SK-MEL-5 (cell line): ENCODE measurements around the gene C19orf81. TPM values are rescaled to one million over a fixed set of nuclear protein-coding genes. Genes with fewer than 3 reads are reported as not detected.
A peak's percentile ranks its signal among the peaks of the same experiment; 100 is the strongest.

ENCODE experiments used
- DNase-seq: peaks from one replicate; pipeline ENCODE4 v3.0.0-alpha.2; 2016; ENCODE audit warnings: low read depth, low spot score
- in situ Hi-C: cut with HindIII; loops from 2 replicates; pipeline ENCODE4 v1.10.0; 2016; ENCODE audit warnings: low sequenced_read_pairs, high pct_unique_total_duplicates, low pct_unique_long_range_greater_than_20kb
- total RNA-seq: library from RNA; depleted of rRNA; stranded (reverse); fragments of >200 nt; shearing (Covaris generic); gene quantifications from 2 replicates; pipeline ENCODE4 v1.2.3, GENCODE V29; 2014

The C19orf81 gene
- total RNA-seq, 1 experiment from 2014 or later = 2.7 TPM

GRCh38 chr19:50667759-50668231 is 18.6 kb downstream of the C19orf81 start:
- DNase-seq = no peak
- in situ Hi-C loops = no loop called here

GRCh38 chr19:50668416-50668815 is 19.2 kb downstream of the C19orf81 start:
- DNase-seq = no peak
- in situ Hi-C loops = no loop called here

GRCh38 chr19:50668879-50669278 is 19.6 kb downstream of the C19orf81 start:
- in situ Hi-C loops = no loop called here
- no peak for DNase-seq

GRCh38 chr19:50669302-50670101 is 20.3 kb downstream of the C19orf81 start:
- in situ Hi-C loops = no loop called here
- DNase-seq = peak; percentile 54

- DNase-seq = no peak
- in situ Hi-C loops = no loop called here
Observed at GRCh38 chr19:50670102-50670380, 20.8 kb downstream of the C19orf81 start.

- DNase-seq = no peak
- in situ Hi-C loops = no loop called here
Observed at GRCh38 chr19:50673118-50673517, 23.9 kb downstream of the C19orf81 start.

- in situ Hi-C loops = no loop called here
- no peak for DNase-seq
Observed at GRCh38 chr19:50676625-50677197, 27.5 kb downstream of the C19orf81 start.

GRCh38 chr19:50677636-50678035 is 28.4 kb downstream of the C19orf81 start:
- in situ Hi-C loops = no loop called here
- no peak for DNase-seq

GRCh38 chr19:50678323-50678722 is 29.1 kb downstream of the C19orf81 start:
- no peak for DNase-seq
- in situ Hi-C loops = no loop called here

- DNase-seq = peak; percentile 87
- in situ Hi-C loops = no loop called here
Observed at GRCh38 chr19:50679177-50680125, 30.2 kb downstream of the C19orf81 start.

GRCh38 chr19:50686310-50687032 is 37.2 kb downstream of the C19orf81 start:
- DNase-seq = no peak
- in situ Hi-C loops = no loop called here

- DNase-seq = no peak
- in situ Hi-C loops = no loop called here
Observed at GRCh38 chr19:50688766-50689165, 39.5 kb downstream of the C19orf81 start.

- DNase-seq = no peak
- in situ Hi-C loops = no loop called here
Observed at GRCh38 chr19:50690439-50690838, 41.2 kb downstream of the C19orf81 start.

GRCh38 chr19:50693064-50693975 is 44.1 kb downstream of the C19orf81 start:
- in situ Hi-C loops = no loop called here
- no peak for DNase-seq

- in situ Hi-C loops = no loop called here
- DNase-seq = no peak
Observed at GRCh38 chr19:50694815-50695145, 45.5 kb downstream of the C19orf81 start.

GRCh38 chr19:50695251-50696093 is 46.2 kb downstream of the C19orf81 start:
- in situ Hi-C loops = no loop called here
- no peak for DNase-seq
